C4-2B (cell line): ENCODE measurements around the gene VAC14.
"Not testable (repeated sequence)": the region's sequence is repeated elsewhere in the genome, so short reads cannot be mapped to it uniquely, and the experiment has no call there.

Experiments used
- CTCF ChIP-seq: fragments of 450-650 bp; conservative IDR thresholded peaks from 2 replicates; pipeline ENCODE4 v1.5.1; 2017; ENCODE audit warnings: mild to moderate bottlenecking
- ZFX ChIP-seq: fragments of 450-650 bp; IDR thresholded peaks from 2 replicates; pipeline ENCODE4 v1.6.1; 2017

GRCh38 chr16:70643264-70643663 lies 157.7 kb downstream of the VAC14 start:
- TF ChIP-seq CTCF, ZFX: not testable (repeated sequence)
